IMR-90 (cell line): ENCODE results near the gene TRIO. TPM values are rescaled to one million over a fixed set of nuclear protein-coding genes. Genes with fewer than 3 reads are reported as not detected.

ENCODE experiments used
- ATAC-seq: fragments of 200-7000 bp; cut with Tn5 transposase; 2 replicates; pipeline ENCODE4 v1.9.1; 2020; ENCODE audit warnings: low read depth, mild to moderate bottlenecking, moderate library complexity
- BruUV-seq: library from RNA; stranded (reverse); fragments of 400-500 nt; replicated peaks from 2 replicates; lab custom pipeline; 2021; lab: Mats Ljungman, UMichigan
- CTCF ChIA-PET: fragments of 300-600 bp; formaldehyde crosslinking; extraction: SDS; loops from one replicate; lab custom pipeline; 2021; ENCODE audit warnings: antibody characterized with exemption; lab: Yijun Ruan, JAX
- POLR2A ChIA-PET: fragments of 300-600 bp; sonication (Branson Sonifier 250); formaldehyde crosslinking; loops from one replicate; lab custom pipeline; 2022; ENCODE audit warnings: antibody characterized with exemption; ENCODE audit not compliant: unreplicated experiment; lab: Charles Lee
- DNase-seq: peaks from one replicate; pipeline ENCODE4 v3.0.0; 2013
- H2AFZ ChIP-seq: replicated peaks from 2 replicates; pipeline ENCODE3; 2013; ENCODE audit warnings: low read length, mild to moderate bottlenecking; ENCODE audit not compliant: poor library complexity
- H2AK5ac ChIP-seq: 2 replicates; pipeline ENCODE4 v1.6.1; 2013; ENCODE audit warnings: low read depth, low read length, inconsistent platforms
- H2AK9ac ChIP-seq: replicated peaks from 2 replicates; pipeline ENCODE3; 2013; ENCODE audit warnings: mild to moderate bottlenecking, low read depth, low read length, moderate library complexity; ENCODE audit not compliant: poor library complexity
- H2BK120ac ChIP-seq: 2 replicates; pipeline ENCODE4 v1.6.1; 2013; ENCODE audit warnings: low read depth, low read length, inconsistent platforms
- H2BK15ac ChIP-seq: 3 replicates; pipeline ENCODE4 v1.6.1; 2013; ENCODE audit warnings: low read depth, low read length, inconsistent platforms
- H2BK20ac ChIP-seq: 2 replicates; pipeline ENCODE4 v1.6.1; 2013; ENCODE audit warnings: low read depth, mild to moderate bottlenecking, inconsistent platforms, low read length, moderate library complexity
- H2BK5ac ChIP-seq: 2 replicates; pipeline ENCODE4 v1.6.1; 2013; ENCODE audit warnings: mild to moderate bottlenecking, low read depth, low read length, inconsistent platforms; ENCODE audit not compliant: poor library complexity, severe bottlenecking
- H3K14ac ChIP-seq: replicated peaks from 2 replicates; pipeline ENCODE4 v1.6.1; 2013; ENCODE audit warnings: low read depth, low read length, inconsistent platforms
- H3K18ac ChIP-seq: 2 replicates; pipeline ENCODE4 v1.6.1; 2013; ENCODE audit warnings: low read depth, low read length, control low read depth
- H3K23ac ChIP-seq: 2 replicates; pipeline ENCODE4 v1.6.1; 2013; ENCODE audit warnings: low read depth, low read length, inconsistent platforms
- H3K27ac ChIP-seq: 2 replicates; pipeline ENCODE4 v1.5.1; 2013; ENCODE audit warnings: mild to moderate bottlenecking, control low read depth, low read length; ENCODE audit not compliant: insufficient read depth
- H3K27me3 ChIP-seq: 2 replicates; pipeline ENCODE4 v1.6.1; 2013; ENCODE audit warnings: low read length; ENCODE audit not compliant: control insufficient read depth, insufficient read depth
- H3K36me3 ChIP-seq: 2 replicates; pipeline ENCODE4 v1.6.1; 2013; ENCODE audit warnings: low read length, mixed read lengths; ENCODE audit not compliant: control insufficient read depth, insufficient read depth
- H3K4ac ChIP-seq: 2 replicates; pipeline ENCODE4 v1.6.1; 2013; ENCODE audit warnings: low read depth, low read length, inconsistent platforms
- H3K4me1 ChIP-seq: 2 replicates; pipeline ENCODE4 v1.6.1; 2013; ENCODE audit warnings: low read length, mixed read lengths; ENCODE audit not compliant: control insufficient read depth, insufficient read depth
- H3K4me2 ChIP-seq: 2 replicates; pipeline ENCODE4 v1.6.1; 2013; ENCODE audit warnings: low read depth, mild to moderate bottlenecking, control low read depth, low read length, moderate library complexity
- H3K4me3 ChIP-seq: 2 replicates; pipeline ENCODE4 v1.5.1; 2013; ENCODE audit warnings: low read depth, mild to moderate bottlenecking, control low read depth, low read length, moderate library complexity; ENCODE audit not compliant: insufficient read depth
- H3K56ac ChIP-seq: 2 replicates; pipeline ENCODE4 v1.6.1; 2013; ENCODE audit warnings: low read length, inconsistent platforms; ENCODE audit not compliant: insufficient read depth; ENCODE audit errors: extremely low read depth
- H3K79me1 ChIP-seq, 2 experiments: 2 replicates each; pipeline ENCODE4 v1.6.1; 2013; ENCODE audit warnings: low read length in 2 of 2, inconsistent platforms in 1 of 2, low read depth in 1 of 2
- H3K9ac ChIP-seq: 2 replicates; pipeline ENCODE4 v1.6.1; 2013; ENCODE audit warnings: low read depth, low read length, control low read depth
- H3K9me1 ChIP-seq: 2 replicates; pipeline ENCODE4 v1.6.1; 2013; ENCODE audit warnings: low read length, inconsistent platforms; ENCODE audit not compliant: insufficient read depth
- H3K9me3 ChIP-seq: 2 replicates; pipeline ENCODE4 v1.6.1; 2013; ENCODE audit warnings: low read length; ENCODE audit not compliant: control insufficient read depth, insufficient read depth
- H4K20me1 ChIP-seq: 2 replicates; pipeline ENCODE4 v1.6.1; 2013; ENCODE audit warnings: low read length, inconsistent platforms; ENCODE audit not compliant: insufficient read depth
- H4K5ac ChIP-seq: 2 replicates; pipeline ENCODE4 v1.6.1; 2013; ENCODE audit warnings: mild to moderate bottlenecking, low read depth, low read length, control low read depth
- H4K8ac ChIP-seq, 2 experiments: 2 replicates each; pipeline ENCODE4 v1.6.1; 2013; ENCODE audit warnings: low read depth in 2 of 2, low read length in 2 of 2, control low read depth in 1 of 2, inconsistent platforms in 1 of 2
- H4K91ac ChIP-seq: 2 replicates; pipeline ENCODE4 v1.6.1; 2013; ENCODE audit warnings: low read depth, low read length, inconsistent platforms; ENCODE audit not compliant: insufficient read depth
- BHLHE40 ChIP-seq: fragments of 150-350 bp; IDR thresholded peaks from 2 replicates; pipeline ENCODE4 v1.6.1; 2016; ENCODE audit warnings: mild to moderate bottlenecking, low read depth, low read length
- CEBPB ChIP-seq: IDR thresholded peaks from 2 replicates; pipeline ENCODE4 v1.6.1; 2012; ENCODE audit warnings: low read depth, low read length, improper control_type of control experiment
- FOS ChIP-seq: fragments of 150-350 bp; IDR thresholded peaks from 2 replicates; pipeline ENCODE4 v1.6.1; 2016; ENCODE audit warnings: low read depth, low read length
- MAFK ChIP-seq: IDR thresholded peaks from 2 replicates; pipeline ENCODE4 v1.6.1; 2012; ENCODE audit warnings: low read depth, low read length, improper control_type of control experiment
- MAZ ChIP-seq: IDR thresholded peaks from 2 replicates; pipeline ENCODE4 v1.6.1; 2012; ENCODE audit warnings: low read depth, mild to moderate bottlenecking, low read length, improper control_type of control experiment, moderate library complexity, borderline replicate concordance
- NFE2L2 ChIP-seq: fragments of 150-350 bp; IDR thresholded peaks from 2 replicates; pipeline ENCODE4 v1.6.1; 2016; ENCODE audit warnings: low read depth, mild to moderate bottlenecking, low read length
- RCOR1 ChIP-seq: IDR thresholded peaks from 2 replicates; pipeline ENCODE4 v1.6.1; 2012; ENCODE audit warnings: mild to moderate bottlenecking, low read length, improper control_type of control experiment; ENCODE audit not compliant: insufficient replicate concordance
- RFX5 ChIP-seq: IDR thresholded peaks from 2 replicates; pipeline ENCODE4 v1.8.0; 2012; ENCODE audit warnings: low read depth, mild to moderate bottlenecking, low read length, moderate library complexity
- SMC3 ChIP-seq: fragments of 150-350 bp; IDR thresholded peaks from 2 replicates; pipeline ENCODE4 v1.6.1; 2016; ENCODE audit warnings: low read depth, mild to moderate bottlenecking, antibody characterized with exemption, low read length, moderate library complexity
- WGBS, 2 experiments: methylation state at CpG; one replicate each; pipeline versions ENCODE4 v1.1.5 to v1.1.7; 2013; ENCODE audit warnings: missing lambda C conversion rate in 2 of 2; ENCODE audit not compliant: insufficient read length in 1 of 2; ENCODE audit errors: extremely low coverage in 2 of 2; 5-methylcytosine and 5-hydroxymethylcytosine counted together
- dilution Hi-C: fragments of 300-500 bp; cut with HindIII; formaldehyde crosslinking; loops from one replicate; pipeline ENCODE4 v1.14.3; 2018; ENCODE audit warnings: low sequenced_read_pairs; ENCODE audit not compliant: unreplicated experiment
- in situ Hi-C: fragments of 300-500 bp; cut with MboI; formaldehyde crosslinking; loops from 3 replicates; pipeline ENCODE4 v1.14.3; 2019; ENCODE audit warnings: low sequenced_read_pairs, inconsistent platforms, mixed read lengths
- intact Hi-C: fragments of 100-400 bp; cut with micrococcal nuclease; formaldehyde crosslinking; loops from 2 replicates; pipeline ENCODE4 v1.10.0; 2022
- polyA plus RNA-seq, 3 experiments: library from polyadenylated mRNA; depleted of rRNA; stranded (reverse); fragments of >200 nt; gene quantifications; 2 replicates each; pipeline ENCODE4 v1.2.3, GENCODE V29; 2012; ENCODE audit warnings: low replicate concordance in 1 of 3
- total RNA-seq: library from RNA; depleted of rRNA; stranded (reverse); fragments of >200 nt; gene quantifications from 2 replicates; pipeline ENCODE4 v1.2.3, GENCODE V29; 2012
- TF ChIP-seq, protein P1 (sequence below): conservative IDR thresholded peaks from 2 replicates; pipeline ENCODE4 v1.5.1; 2012; ENCODE audit warnings: mild to moderate bottlenecking, low read depth, low read length, improper control_type of control experiment

TRIO gene
- total and polyA plus RNA-seq, 2 of the 4 experiments (the other 2 are of a cell fraction): 206 to 522 TPM

DNA sequence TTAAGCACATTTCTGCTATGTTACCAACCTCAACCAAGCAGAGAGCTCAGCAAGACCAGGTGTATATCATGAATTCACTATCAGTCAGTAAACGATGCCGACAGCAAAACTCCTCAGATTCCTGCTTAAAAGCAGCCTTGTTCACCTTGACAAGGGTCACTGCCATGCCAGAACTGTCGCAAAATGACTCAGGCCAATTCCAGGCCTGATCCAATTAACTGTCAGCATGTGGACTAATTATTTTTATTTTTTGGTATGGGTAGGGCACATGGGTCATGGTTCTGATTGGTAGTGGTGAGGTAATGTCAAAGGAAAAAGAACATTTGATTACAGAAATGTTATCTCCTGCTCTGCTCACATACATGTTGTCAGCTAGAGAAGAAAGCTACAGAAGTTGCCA, 224.2 kb downstream of the TRIO start:
- DNase-seq (no peak), ATAC-seq (no peak)
- in situ Hi-C loops (no loop called here), dilution Hi-C loops (no loop called here), intact Hi-C loops (no loop called here)
- peaks cover 74% of the 10 kb centered on the region for H4K20me1 ChIP-seq
- H4K91ac ChIP-seq: no peak overlapping the region
- H3K9ac ChIP-seq: no peak overlapping the region
- no peak overlapping the region for H3K14ac ChIP-seq
- no peak overlapping the region for H2BK120ac ChIP-seq
- ChIA-PET CTCF (no interaction called here), POLR2A (no interaction called here)
- H2AK5ac ChIP-seq: no peak overlapping the region
- H3K23ac ChIP-seq: no peak overlapping the region
- no peak overlapping the region for H2AFZ ChIP-seq
- no peak overlapping the region for H4K5ac ChIP-seq
- no peak overlapping the region for H3K56ac ChIP-seq
- H3K4me1 ChIP-seq: peaks cover 2% of the 10 kb centered on the region; the same call in 1 of the 2 replicates
- no peak overlapping the region for H2BK15ac ChIP-seq
- H2BK20ac ChIP-seq: no peak overlapping the region
- peaks cover 2% of the 10 kb centered on the region; the same call in 1 of the 2 replicates for H3K9me1 ChIP-seq
- H3K79me1 ChIP-seq: peaks cover 71 to 74% of the 10 kb centered on the region in 2 experiments
- no peak overlapping the region for H3K4me3 ChIP-seq
- H3K36me3 ChIP-seq: peaks cover 71% of the 10 kb centered on the region
- H3K27ac ChIP-seq: no peak overlapping the region
- H2BK5ac ChIP-seq: no peak overlapping the region
- H3K9me3 ChIP-seq: no peaks in the 10 kb centered on the region
- no peak overlapping the region for H3K4ac ChIP-seq
- H4K8ac ChIP-seq: no peak overlapping the region
- H3K18ac ChIP-seq: no peak overlapping the region
- no peak overlapping the region for H2AK9ac ChIP-seq
- no peak for TF ChIP-seq MAFK
- no peak for TF ChIP-seq BHLHE40
- TF ChIP-seq NFE2L2: no peak
- no peak for TF ChIP-seq FOS
- no peak for TF ChIP-seq MAZ
- no peak for TF ChIP-seq RFX5
- no peak for TF ChIP-seq SMC3
- no peak for TF ChIP-seq CEBPB
- TF ChIP-seq, protein P1, sequence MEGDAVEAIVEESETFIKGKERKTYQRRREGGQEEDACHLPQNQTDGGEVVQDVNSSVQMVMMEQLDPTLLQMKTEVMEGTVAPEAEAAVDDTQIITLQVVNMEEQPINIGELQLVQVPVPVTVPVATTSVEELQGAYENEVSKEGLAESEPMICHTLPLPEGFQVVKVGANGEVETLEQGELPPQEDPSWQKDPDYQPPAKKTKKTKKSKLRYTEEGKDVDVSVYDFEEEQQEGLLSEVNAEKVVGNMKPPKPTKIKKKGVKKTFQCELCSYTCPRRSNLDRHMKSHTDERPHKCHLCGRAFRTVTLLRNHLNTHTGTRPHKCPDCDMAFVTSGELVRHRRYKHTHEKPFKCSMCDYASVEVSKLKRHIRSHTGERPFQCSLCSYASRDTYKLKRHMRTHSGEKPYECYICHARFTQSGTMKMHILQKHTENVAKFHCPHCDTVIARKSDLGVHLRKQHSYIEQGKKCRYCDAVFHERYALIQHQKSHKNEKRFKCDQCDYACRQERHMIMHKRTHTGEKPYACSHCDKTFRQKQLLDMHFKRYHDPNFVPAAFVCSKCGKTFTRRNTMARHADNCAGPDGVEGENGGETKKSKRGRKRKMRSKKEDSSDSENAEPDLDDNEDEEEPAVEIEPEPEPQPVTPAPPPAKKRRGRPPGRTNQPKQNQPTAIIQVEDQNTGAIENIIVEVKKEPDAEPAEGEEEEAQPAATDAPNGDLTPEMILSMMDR: no peak
- TF ChIP-seq RCOR1: no peak
- 83% methylated on average over 1 of the region's 3 CpGs; no CpG with 5 or more reads in 1 of the 2 experiments for WGBS, 2 experiments
- no peak overlapping the region for H3K4me2 ChIP-seq
- H3K27me3 ChIP-seq: no peaks in the 10 kb centered on the region
- BruUV-seq: no TSS peak
